Kidney (tissue), 14 donors: Measurements from ENCODE around the gene ECD. TPM values are rescaled to one million over a fixed set of nuclear protein-coding genes. Genes with fewer than 3 reads are reported as not detected.
A peak's percentile ranks its signal among the peaks of the same experiment; 100 is the strongest.
"Not testable (repeated sequence)": the region's sequence is repeated elsewhere in the genome, so short reads cannot be mapped to it uniquely, and the experiment has no call there.

Source experiments
- DNase-seq, 5 donors: peaks; one replicate each; pipeline ENCODE4 v3.0.0-alpha.2; 2013 to 2020
- FAIRE-seq: peaks from 2 replicates; lab custom pipeline; 2012; peaks lifted over from hg19 to GRCh38; lab: Jason Lieb, UNC
- H3K27ac ChIP-seq, 2 donors: one replicate each; pipeline ENCODE4 v1.7.0; 2013; ENCODE audit warnings: low read depth in 2 of 2, low read length in 2 of 2, inconsistent platforms in 1 of 2
- H3K27me3 ChIP-seq: one replicate; pipeline ENCODE4 v1.7.1; 2013; ENCODE audit warnings: low read length, inconsistent platforms; ENCODE audit not compliant: control insufficient read depth, insufficient read depth
- H3K36me3 ChIP-seq, 3 donors: one replicate each; pipeline versions ENCODE4 v1.7.0 to v1.7.1; 2013; ENCODE audit warnings: low read length in 3 of 3, control low read depth in 1 of 3, inconsistent platforms in 1 of 3; ENCODE audit not compliant: insufficient read depth in 3 of 3, control insufficient read depth in 2 of 3
- H3K4me1 ChIP-seq, 3 donors: one replicate each; pipeline versions ENCODE4 v1.7.0 to v1.7.1; 2013; ENCODE audit warnings: low read length in 3 of 3, inconsistent platforms in 1 of 3, low read depth in 1 of 3; ENCODE audit not compliant: control insufficient read depth in 2 of 3, insufficient read depth in 2 of 3
- H3K4me3 ChIP-seq, 3 donors: one replicate each; pipeline versions ENCODE4 v1.7.0 to v1.8.1; 2013; ENCODE audit warnings: low read length in 3 of 3, control low read depth in 1 of 3, inconsistent platforms in 1 of 3
- H3K9ac ChIP-seq, 3 donors: one replicate each; pipeline versions ENCODE4 v1.7.0 to v1.7.1; 2013; ENCODE audit warnings: low read length in 3 of 3, control low read depth in 1 of 3, inconsistent platforms in 1 of 3
- H3K9me3 ChIP-seq, 3 donors: one replicate each; pipeline versions ENCODE4 v1.7.0 to v1.7.1; 2013; ENCODE audit warnings: low read length in 3 of 3, control low read depth in 1 of 3, inconsistent platforms in 1 of 3; ENCODE audit not compliant: control insufficient read depth in 2 of 3, insufficient read depth in 1 of 3
- intact Hi-C: fragments of 100-400 bp; cut with DNase I; formaldehyde crosslinking; loops from one replicate; pipeline ENCODE4 v1.11.1; 2022
- polyA plus RNA-seq: library from polyadenylated mRNA; stranded (reverse); fragments of 350-450 nt; fragmentation: Illumina TruSeq; extraction: RNeasy Lipid Tissue Mini Kit (QIAGEN cat#74804); gene quantifications from one replicate; pipeline ENCODE4 v1.2.3, GENCODE V29; 2014; ENCODE audit warnings: low read depth, low replicate concordance; ENCODE audit not compliant: insufficient read depth
- total RNA-seq: library from RNA; stranded (reverse); fragmentation: NEBNext Ultra II Directional; extraction: Animal tissue kit (Norgen Biotek cat#: 25700); gene quantifications from one replicate; pipeline ENCODE4 v1.2.1, GENCODE V29; 2021
- TF ChIP-seq, protein P1 (sequence below): IDR thresholded peaks from 3 replicates; pipeline ENCODE4 v1.5.1; 2012; ENCODE audit warnings: mild to moderate bottlenecking, moderate library complexity, borderline replicate concordance; ENCODE audit not compliant: insufficient read depth; ENCODE audit errors: extremely low read depth
- donor health status: control.
- donor health status: control.
- donor health status: control.
- donor health status: control.
- donor health status: control.
- donor health status: DM: yes; HTN: yes; CAD: no.
- donor health status: Normal renal cell carcinoma (clear cell type).

The ECD gene
- total and polyA plus RNA-seq, 2 donors from 2014 or later: 15.2 to 27.5 TPM

DNA sequence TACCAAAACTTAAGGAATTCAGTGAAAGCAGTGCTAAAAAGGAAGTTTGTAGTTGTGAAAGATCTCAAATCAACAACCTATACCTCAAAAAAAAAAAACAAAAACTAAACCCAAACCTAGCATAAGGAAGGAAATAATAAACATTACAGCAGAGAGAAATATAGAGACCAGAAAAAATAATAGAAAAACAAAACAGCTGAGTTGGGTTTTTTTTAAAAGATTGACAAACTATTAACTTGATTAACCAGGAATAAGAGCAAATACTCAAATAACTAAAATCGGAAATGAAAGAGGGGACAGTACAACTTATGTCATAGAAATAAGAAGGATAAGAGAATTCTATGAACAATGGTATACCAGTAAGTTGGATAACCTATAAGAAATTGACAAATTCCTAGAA is 6.7 kb downstream of the ECD start:
- no peak for DNase-seq
- Histone ChIP-seq H3K4me3 (no peak overlapping the region), H3K9me3 (no peaks in the 10 kb centered on the region), H3K36me3 (peaks cover 5 to 25% (median 12%) of the 10 kb centered on the region in 3 donors), H3K4me1 (peaks cover 0 to 3% (median 2%) of the 10 kb centered on the region in 3 donors), H3K9ac (no peak overlapping the region), H3K27me3 (no peaks in the 10 kb centered on the region), H3K27ac (no peak overlapping the region)
- no peak for FAIRE-seq
- TF ChIP-seq, protein P1, sequence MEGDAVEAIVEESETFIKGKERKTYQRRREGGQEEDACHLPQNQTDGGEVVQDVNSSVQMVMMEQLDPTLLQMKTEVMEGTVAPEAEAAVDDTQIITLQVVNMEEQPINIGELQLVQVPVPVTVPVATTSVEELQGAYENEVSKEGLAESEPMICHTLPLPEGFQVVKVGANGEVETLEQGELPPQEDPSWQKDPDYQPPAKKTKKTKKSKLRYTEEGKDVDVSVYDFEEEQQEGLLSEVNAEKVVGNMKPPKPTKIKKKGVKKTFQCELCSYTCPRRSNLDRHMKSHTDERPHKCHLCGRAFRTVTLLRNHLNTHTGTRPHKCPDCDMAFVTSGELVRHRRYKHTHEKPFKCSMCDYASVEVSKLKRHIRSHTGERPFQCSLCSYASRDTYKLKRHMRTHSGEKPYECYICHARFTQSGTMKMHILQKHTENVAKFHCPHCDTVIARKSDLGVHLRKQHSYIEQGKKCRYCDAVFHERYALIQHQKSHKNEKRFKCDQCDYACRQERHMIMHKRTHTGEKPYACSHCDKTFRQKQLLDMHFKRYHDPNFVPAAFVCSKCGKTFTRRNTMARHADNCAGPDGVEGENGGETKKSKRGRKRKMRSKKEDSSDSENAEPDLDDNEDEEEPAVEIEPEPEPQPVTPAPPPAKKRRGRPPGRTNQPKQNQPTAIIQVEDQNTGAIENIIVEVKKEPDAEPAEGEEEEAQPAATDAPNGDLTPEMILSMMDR: no peak
- intact Hi-C loops: no loop called here

- TF ChIP-seq, protein P1: peak; percentile 59
- peak; percentile 89 for FAIRE-seq
- peaks cover 0 to 2% (median 0%) of the 10 kb centered on the region in 3 donors for H3K4me1 ChIP-seq
- H3K36me3 ChIP-seq: peaks cover 8 to 30% (median 12%) of the 10 kb centered on the region in 3 donors
- DNase-seq: peak in 4 of 5 donors; percentile 39 to 69 (median 59)
- H3K9me3 ChIP-seq: no peaks in the 10 kb centered on the region
- H3K4me3 ChIP-seq: no peak overlapping the region
- H3K27ac ChIP-seq: no peak overlapping the region
- intact Hi-C loops: no loop called here
- no peaks in the 10 kb centered on the region for H3K27me3 ChIP-seq
- H3K9ac ChIP-seq: no peak overlapping the region
Measured at GRCh38 chr10:73159038-73159648, 8.7 kb downstream of the ECD start.

- DNase-seq: no peak
- H3K4me1 ChIP-seq: no peaks in the 10 kb centered on the region
- peaks cover 3 to 23% (median 11%) of the 10 kb centered on the region in 3 donors for H3K36me3 ChIP-seq
- intact Hi-C loops: no loop called here
- H3K27me3 ChIP-seq: no peaks in the 10 kb centered on the region
- H3K9ac ChIP-seq: no peak overlapping the region
- no peak overlapping the region for H3K27ac ChIP-seq
- TF ChIP-seq, protein P1: no peak
- no peak overlapping the region for H3K4me3 ChIP-seq
- no peak for FAIRE-seq
- no peaks in the 10 kb centered on the region for H3K9me3 ChIP-seq
Measured at GRCh38 chr10:73156054-73156453, 11.8 kb downstream of the ECD start.

DNA sequence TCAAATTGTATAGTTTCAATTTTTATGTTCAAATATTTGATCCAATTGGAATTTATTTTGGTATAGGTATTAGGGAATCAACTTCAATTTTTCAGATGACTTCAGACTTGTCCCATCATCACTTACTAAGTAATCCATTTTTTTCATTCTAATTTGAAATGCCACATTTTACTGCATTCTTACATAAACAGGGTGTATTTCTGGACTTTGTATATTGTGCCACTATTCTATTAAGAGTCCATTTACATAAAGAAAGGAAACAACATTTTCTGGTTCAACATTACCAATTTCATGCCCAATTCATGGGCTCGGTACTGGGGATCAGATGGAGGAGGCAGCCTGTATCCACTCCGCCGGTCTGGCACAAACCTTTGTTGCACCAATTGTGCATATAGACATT is 15.8 kb downstream of the ECD start:
- intact Hi-C loops: no loop called here
- Histone ChIP-seq H3K4me1 (no peaks in the 10 kb centered on the region), H3K4me3 (no peak overlapping the region), H3K9ac (no peak overlapping the region), H3K9me3 (no peaks in the 10 kb centered on the region), H3K36me3 (peaks cover 3 to 26% (median 20%) of the 10 kb centered on the region in 3 donors), H3K27me3 (no peaks in the 10 kb centered on the region), H3K27ac (no peak overlapping the region)
- TF ChIP-seq, protein P1: no peak
- DNase-seq (no peak), FAIRE-seq (peak; percentile 33)

GRCh38 chr10:73150633-73151413 is 17.0 kb downstream of the ECD start:
- H3K4me1 ChIP-seq, H3K4me3 ChIP-seq, H3K27ac ChIP-seq, H3K27me3 ChIP-seq, H3K9ac ChIP-seq, DNase-seq, FAIRE-seq, intact Hi-C loops, H3K9me3 ChIP-seq: not testable (repeated sequence)
- peaks cover 3 to 20% (median 18%) of the 10 kb centered on the region in 3 donors for H3K36me3 ChIP-seq
